Transverse colon (tissue), 3 donors: ENCODE results near the gene SF3A2.

Source experiments
- POLR2A ChIP-seq: fragments of 450-650 bp; IDR thresholded peaks from one replicate; pipeline ENCODE4 v1.6.1; 2016; ENCODE audit warnings: antibody characterized with exemption, mild to moderate bottlenecking, moderate library complexity
- TF ChIP-seq, protein P1 (sequence below), 5 experiments: fragments of 200-600 bp in 3 of 5; fragments of 450-650 bp in 2 of 5; sonication (generic) in 3 of 5; IDR thresholded peaks; 1 replicate in 2 of 5; 2 replicates in 3 of 5; pipeline ENCODE4 v1.5.1; 2016 to 2017; ENCODE audit warnings: antibody characterized with exemption in 5 of 5, inconsistent platforms in 3 of 5, mild to moderate bottlenecking in 2 of 5, moderate library complexity in 1 of 5

DNA sequence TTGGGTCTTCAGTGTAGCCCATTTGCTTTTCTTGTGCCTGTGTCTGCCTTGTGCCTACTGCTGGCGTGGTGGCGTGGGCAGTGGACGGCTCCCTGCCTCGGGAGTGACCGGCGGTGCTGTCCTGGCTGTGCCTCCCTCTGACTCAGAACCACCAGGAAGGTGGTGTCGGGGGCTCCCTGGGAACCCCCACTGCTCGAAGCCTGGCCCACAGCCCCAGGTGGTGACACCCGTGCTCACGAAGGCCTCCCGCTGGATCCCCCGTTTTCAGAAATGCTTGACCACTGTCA lies 7.4 kb downstream of the SF3A2 start:
- no peak for TF ChIP-seq POLR2A
- TF ChIP-seq, protein P1, sequence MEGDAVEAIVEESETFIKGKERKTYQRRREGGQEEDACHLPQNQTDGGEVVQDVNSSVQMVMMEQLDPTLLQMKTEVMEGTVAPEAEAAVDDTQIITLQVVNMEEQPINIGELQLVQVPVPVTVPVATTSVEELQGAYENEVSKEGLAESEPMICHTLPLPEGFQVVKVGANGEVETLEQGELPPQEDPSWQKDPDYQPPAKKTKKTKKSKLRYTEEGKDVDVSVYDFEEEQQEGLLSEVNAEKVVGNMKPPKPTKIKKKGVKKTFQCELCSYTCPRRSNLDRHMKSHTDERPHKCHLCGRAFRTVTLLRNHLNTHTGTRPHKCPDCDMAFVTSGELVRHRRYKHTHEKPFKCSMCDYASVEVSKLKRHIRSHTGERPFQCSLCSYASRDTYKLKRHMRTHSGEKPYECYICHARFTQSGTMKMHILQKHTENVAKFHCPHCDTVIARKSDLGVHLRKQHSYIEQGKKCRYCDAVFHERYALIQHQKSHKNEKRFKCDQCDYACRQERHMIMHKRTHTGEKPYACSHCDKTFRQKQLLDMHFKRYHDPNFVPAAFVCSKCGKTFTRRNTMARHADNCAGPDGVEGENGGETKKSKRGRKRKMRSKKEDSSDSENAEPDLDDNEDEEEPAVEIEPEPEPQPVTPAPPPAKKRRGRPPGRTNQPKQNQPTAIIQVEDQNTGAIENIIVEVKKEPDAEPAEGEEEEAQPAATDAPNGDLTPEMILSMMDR (IDR thresholded peaks at IDR 0.05), result no peak
